Activated CD8-positive, alpha-beta memory T cell treated with anti-CD3 and anti-CD28 coated beads, Interleukin-2, amount 50 U/mL, for 24 hours (primary cell): ENCODE measurements around the gene PRSS22.

Experiments used
- DNase-seq: peaks from one replicate; pipeline ENCODE4 v3.0.0-alpha.2; 2020; ENCODE audit errors: extremely low read depth

Gene PRSS22

DNA sequence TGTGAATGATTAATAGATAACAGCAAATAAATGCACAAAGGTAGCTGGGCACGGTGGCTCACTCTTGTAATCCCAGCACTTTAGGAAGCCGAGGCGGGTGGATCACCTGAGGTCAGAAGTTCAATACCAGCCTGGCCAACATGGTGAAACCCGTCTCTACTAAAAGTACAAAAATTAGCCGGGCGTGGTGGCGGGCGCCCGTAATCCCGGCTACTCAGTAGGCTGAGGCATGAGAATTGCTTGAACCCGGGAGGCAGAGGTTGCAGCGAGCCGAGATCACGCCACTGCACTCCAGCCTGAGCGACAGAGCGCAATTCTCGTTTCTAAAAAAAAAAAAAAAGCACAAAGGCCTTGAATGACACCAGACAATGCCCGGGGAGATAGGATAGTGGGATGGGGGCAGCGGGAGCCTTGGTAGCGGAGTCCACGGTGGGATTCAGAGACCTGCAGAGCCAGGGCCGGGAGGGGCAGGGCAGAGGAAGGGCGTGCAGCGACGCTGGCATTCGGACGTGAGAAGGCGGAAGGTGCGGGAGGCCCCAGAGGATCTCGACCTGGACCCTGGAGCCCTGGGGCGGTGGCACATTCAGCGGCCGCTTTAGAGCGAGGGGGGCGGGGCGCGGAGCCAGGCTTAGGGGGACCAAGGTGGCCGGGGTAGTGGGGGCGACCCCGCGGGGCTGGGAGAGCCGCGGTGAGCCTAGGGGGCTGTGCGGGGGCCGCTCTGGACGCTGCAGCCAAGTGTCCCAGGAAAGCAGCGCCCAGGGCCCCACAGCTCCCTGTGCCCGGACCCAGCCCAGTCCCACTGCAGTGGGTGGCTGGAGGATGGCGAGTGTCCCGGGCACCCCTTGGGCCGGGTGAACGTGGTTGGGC lies 24.0 kb upstream of the PRSS22 start:
- DNase-seq = no peak

DNA sequence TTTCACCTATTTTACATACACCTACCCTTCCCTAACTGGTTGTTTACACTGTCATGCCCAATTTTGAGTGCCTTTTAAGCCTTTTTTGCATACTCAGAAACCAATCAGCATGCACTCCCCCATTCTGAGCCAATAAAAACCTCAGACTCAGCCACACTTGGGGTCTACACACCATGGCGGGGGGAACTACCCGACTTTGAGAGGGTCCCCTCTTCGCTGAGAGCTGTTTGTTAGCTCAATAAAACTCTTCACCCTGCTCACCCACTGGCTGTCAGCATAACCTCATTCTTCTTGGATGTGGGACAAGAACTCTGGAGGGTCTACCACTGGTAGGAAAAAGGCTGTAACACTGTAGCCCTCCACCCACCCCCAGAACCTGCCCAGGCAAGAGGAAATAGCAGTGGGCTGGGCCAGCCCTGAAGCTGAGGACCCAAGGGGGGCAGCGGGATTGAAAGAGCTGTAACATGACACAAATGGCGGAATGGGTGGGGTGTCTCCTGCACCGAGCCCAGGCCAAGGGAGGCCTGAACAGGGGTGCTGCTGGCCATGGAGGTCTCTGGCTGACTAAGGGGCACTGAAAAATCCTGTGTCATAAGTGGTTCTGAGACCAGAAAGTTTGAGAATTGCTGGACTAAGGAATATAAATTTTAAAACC lies 22.0 kb upstream of the PRSS22 start:
- no peak for DNase-seq

DNA sequence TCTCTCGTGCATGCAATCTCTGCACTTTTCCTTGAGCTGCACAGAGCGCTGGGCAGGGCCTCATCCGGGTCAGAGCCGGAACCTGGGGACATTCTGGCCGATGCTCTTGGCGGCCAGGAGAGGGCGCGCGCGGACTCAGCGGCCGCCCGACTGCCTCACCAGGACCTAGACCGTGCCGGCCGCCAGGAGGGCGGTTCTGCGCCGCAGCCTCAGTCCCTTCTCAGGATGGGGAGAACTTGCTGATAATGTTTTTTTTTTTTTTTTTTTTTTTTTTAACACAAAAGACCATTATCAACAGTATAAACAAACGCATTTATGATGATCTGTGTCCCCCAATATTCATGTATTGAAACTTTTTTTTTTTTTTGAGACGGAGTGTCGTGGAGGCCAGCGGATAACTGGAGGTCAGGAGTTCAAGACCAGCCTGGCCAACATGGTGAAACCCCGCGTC lies 17.0 kb upstream of the PRSS22 start:
- DNase-seq = no peak

DNA sequence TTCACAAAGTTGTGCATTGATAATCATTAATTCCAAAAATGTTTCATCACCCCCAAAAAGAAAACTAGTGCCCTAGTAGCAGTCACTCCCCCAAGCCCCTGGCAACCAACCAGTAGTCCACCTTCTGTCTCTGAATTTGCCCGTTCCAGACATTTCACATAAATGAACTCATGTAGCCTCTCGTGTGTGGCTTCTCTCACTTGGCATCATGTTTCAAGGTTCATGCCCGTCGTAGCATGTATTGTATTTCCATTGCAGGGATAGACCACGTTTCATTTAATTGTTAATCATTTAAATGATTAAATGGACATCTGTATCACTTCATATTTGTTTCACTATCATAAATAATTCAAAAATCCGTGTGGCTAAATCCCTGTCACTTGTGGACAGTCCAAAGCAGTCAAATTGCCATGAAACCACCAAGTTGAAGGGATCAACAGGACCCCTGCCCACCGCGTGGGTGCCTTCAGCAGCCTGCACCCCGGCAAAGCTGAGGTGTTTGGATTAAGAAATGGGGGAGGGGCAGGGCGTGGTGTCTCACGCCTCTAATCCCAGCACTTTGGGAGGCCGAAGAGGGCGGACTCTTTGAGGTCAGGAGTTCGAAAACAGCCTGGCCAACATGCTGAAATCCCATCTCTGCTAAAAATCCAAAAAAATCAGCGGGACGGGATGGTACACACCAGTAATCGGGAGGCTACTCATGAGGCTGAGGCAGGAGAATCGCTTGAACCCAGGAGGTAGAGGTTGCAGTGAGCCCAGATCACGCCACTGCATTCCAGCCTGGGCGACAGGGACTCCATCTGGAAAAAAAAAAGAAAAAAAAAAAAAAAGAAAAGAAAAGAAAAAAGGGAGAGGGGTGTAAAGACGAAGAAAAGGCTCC lies 16.3 kb upstream of the PRSS22 start:
- DNase-seq = no peak

DNA sequence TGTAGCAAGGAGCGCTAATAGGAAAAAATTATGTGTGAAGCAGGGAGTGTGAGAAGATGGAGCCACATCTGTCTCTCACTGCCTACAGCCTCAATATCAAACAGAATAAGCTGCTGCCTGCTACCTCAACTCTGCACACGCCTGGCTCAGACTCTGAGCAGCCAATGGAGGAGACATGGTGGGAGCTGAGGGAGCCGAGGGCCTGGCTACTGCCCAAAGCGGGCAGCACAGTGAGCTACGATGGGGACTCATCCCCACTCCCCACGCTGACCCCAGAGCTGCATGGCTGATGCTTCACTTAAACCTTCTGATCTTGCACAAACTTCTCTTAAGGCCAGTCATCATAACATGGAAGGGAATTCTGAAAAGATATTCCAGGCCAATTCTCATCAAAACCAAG lies 14.0 kb upstream of the PRSS22 start:
- DNase-seq = no peak

DNA sequence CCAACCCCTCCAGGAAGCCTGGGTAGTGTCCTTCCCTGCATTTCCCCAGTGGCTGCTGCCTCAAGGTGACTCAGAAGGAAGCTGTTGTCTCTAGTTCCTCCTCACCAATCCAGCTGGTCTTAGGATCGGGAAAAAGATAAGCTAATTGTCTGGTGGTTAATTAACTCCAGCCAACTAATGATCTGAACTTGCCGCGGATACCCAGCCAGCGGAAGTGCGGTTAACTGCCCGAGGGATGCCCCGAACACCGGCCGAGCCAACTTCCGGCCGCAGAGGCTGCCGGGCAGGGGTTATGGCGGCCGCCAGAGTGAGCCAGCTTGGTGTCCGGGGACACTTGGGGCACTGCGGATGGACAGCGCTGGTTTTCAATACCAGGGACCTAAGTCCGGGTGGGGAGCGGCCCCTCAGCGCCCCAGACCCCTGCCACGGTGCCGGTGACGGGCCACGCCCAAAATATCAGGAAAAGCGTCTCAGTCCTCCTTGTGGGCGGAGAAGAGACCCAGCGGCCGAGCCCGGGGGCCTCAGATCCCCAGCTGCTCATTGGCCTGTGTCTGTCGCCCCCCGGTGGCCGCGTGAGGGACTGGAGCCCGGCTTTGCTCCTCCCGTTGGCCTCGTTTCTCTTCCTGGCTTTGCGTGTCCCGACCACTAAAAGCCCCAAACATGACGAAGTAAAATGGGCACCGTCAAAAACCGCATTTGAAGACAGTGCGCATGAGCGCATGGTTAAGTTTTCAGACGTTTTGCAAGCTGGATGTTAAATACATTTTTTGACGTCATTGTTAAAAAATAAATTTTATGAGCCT lies 10.2 kb upstream of the PRSS22 start:
- peak; percentile 96 for DNase-seq

DNA sequence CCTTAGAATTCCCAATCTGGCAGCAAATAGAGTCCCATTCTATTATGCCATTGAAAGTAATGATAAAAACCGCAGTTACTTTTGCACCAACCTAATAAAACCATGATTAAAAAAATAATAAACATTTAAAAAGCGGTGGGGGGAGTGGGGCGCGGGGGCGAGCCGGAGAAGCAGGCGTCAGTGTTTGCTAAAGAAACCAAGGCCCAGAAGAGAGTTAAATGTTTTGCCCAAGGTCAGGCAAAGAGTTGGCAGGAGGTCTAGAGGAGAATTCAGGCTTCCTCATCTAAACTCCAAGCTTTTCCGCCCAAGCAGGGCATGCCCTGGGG lies 9.7 kb upstream of the PRSS22 start:
- DNase-seq = no peak

DNA sequence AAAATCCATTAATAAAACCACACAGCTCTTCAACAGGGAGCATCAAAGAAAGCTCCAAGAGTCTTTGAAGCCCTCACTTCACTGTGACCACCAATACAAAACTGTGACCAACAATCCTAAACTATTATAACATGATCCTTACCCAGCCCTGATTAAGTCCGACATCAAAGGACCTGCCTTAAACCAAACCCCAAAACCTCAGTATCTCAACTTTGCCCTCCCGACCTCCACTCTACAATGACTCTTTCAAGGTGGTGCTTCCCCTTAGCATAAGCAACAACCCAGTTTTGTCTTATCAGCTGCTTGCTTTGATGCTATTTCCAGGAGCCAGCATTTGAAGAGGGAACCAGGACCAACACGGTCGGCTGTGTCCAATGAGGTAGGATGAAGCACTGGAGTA lies 8.5 kb upstream of the PRSS22 start:
- no peak for DNase-seq

DNA sequence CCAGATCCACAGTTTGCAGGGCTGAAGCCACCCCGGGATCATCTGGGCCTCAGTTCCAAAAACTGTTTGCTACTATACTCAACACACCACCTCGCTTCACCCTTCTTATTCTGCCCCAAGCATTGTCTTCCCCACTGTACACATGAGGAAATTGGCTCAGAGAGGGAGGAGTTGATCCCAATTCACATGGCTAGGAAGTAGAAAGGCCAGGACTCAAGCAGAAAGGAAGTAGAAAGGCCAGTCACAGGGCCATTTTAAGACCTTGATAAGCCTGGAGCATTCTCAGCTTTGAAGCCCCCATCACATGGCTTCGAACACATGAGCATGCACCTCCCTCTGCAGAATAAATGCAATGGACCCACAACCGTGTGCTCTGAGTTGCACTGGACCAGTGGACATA lies 7.7 kb upstream of the PRSS22 start:
- no peak for DNase-seq

DNA sequence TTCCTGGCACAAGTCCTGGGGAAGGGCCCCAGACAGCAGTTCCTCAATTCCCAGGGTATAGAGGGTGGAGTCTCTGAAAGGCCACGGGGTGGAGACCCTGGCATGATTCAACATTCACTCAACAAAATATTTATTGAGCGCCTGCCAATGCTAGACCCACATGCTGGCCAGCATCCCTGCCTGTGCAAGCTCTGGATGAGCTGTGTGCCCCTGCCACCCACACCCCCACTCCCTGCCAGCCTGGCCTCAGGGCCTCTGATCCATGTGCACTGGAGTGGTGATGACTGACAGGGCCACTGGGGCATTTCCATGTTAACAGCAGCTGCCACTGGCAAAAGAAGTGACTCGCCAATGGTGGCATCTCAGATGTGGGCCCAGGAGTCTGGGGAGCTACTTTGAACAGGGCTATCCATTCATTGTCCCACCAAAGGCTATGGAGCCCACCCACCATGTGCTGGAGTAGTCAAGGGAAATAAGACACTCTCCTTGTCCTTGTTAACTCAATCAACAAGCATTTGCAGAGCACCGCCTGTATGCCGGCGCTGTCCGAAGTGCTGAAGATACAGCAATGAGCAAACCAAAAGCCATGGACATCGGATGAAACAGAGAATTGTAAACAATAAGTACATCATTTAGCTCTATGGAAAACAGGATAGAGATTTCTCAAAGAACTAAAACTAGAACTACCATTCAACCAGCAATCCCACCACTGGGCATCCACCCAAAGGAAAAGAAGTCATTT lies 3.0 kb upstream of the PRSS22 start:
- DNase-seq = no peak

DNA sequence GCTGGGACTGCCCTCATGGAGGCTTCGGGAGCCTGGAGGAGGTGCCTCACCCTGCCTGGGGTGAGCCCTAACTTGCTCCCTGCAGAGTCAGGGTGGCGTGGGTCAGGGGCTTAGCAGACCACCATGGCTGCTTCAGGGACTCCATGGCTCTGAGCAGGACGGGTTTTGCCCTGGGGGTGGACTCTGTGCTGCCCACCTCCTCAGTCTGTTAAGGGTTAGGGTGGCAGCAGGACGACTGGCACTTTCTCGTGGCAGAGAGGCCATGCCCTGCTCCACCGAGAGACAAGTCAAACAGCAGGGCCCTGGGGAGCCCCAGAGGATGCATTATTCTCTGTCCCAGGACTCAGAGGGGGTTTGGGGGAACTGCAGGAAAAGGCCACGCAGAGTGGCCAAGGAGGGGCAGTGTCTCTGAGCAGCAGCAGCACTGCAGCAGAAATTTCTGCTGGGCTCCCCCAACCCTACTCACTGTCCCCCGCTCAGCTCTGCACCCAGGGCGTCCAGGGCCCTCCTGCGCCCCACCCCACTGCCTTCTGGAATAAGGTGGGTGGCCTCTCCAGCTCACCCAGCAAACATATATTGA lies 1.8 kb upstream of the PRSS22 start:
- no peak for DNase-seq

DNA sequence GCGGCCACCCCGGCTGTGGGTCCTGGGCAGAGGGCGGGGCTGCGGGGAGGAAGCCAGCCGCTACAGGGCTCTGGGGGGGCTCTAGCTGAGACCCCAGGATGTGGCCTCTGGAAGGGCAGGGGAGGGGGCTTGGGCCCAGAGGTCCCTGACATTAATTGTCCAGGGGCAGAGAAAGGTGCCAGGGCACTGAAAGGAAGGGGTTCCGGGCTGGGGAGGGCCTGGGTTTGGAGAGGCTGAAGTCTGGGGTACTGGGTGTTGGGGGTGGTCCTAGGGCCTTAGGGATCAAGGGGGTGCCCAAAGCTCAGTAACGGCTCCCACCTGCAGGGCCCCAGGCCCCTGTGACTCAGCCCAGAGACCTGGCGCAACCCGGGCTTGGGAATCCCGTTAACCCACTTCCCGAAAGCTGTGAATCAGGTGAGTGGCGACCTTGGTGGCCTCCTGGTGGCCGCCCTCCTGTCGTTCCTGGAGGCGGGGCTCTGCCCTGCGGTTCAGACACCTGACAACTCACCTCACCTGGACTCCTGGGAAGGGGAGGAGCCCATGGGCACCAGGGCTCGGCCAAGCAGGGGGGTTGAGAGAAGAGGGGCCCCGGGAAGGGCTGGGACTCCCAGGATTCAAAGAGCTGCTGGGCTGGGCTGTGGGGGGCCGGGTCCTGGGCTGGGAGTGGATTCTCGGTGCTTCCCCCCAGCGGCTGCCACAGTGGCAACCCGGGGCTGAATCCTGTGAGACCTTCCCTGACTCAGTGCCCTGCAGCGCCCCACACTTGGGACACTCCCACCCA lies 465 bp upstream of the PRSS22 start:
- no peak for DNase-seq

DNA sequence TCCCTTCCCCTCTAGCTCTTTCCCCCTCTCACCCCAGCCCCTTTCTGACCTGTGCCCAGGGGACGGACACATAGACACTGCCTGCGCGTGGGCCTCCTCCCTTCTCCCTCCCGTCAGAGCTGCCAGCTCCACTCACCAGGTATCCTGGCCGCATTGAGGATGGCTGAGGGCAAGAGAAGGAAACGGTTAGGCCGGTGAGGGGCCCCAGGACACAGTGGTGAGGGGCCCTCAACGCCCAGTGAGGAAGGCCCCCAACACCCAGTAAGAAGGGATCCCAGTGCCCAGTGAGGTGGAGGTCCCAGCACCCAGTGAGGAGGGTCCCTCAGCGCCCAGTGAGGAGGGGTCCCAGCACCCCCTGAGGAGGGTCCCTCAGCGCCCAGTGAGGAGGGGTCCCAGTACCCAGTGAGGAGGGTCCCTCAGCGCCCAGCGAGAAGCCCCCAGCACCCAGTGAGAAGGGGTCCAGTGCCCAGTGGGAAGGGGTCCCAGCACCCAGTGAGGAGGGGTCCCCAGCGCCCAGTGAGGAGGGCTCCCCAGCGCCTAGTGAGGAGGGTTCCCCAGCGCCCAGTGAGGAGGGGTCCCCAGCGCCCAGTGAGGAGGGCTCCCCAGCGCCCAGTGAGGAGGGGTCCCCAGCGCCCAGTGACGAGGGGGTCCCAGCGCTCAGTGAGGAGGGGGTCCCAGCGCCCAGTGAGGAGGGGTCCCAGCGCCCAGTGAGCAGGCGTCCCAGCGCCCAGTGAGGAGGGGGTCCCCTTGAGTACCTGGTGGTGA lies 1.1 kb downstream of the PRSS22 start:
- DNase-seq = no peak

DNA sequence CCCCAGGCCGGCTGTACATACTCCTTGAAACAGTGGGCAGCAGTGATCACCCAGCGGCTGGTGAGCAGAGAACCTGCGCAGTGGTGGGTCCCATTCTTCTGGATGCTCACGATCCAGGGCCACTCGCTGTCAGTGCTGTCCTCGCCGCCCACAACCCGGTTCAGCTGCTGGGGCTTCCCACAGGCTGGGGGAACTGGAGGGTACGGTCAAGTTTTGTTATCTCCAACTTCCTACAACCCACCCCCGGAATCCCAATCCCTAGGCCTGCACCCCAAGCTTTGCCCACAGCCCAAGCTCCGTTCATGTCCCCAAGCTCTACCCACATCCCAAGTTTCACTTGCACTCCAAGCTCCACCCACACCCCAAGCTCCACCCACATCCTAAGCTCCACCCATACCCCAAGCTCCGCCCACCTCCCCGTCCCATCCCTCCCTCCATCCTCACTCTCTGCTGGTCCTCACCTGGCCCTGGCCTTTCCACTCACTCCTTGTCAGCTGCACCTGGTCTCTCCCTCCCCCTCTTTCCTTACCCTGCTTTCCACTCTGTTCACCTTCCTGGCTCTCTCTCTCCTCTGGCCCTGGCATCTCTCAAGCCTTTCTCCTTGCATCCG lies 1.8 kb downstream of the PRSS22 start:
- DNase-seq = no peak

DNA sequence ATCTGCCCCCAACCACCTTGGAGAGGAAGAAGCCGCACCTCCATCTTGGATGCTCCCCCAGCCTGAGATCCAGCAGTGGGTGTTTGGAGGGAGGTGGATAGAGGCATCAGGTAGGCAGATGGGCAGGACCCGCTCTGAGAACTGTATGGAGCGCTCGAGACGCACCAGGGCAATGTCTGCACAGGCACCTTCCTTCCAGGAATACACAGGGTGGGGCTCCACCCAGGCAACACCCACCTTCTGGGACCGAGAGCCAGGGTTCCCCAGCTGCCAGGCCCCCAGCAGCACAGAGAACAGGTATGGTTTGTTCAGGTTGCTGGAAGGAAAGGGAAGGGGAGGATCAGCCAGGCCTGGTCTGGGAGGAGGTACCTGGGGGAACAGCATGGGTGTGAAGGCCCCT lies 2.4 kb downstream of the PRSS22 start:
- no peak for DNase-seq

DNA sequence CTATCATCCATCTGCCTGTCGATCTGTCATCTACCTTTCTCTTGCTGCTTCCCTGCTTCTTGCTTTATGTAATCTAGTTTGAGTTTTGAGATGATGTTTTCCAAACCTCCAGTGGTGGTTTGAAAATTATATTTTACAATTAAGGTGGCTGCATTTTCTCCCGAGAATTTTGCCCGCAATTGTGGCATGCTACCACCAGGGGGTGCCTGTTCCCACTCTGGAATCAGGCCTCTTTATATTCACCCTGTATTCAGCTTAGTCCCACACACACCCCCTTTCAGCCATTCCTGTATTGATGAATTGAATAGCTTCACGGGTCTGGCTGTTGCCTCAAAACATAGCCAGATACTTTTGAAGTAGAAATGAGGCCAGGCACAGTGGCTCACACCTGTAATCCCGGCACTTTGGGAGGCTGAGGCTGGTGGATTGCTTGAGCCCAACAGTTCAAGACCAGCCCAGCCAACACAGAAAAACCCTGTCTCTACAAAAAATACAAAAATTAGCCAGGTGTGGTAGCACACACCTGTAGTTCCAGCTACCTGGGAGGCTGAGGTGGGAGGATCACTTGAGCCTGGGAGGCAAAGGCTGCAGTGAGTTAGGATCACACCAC lies 3.2 kb downstream of the PRSS22 start:
- DNase-seq = no peak

DNA sequence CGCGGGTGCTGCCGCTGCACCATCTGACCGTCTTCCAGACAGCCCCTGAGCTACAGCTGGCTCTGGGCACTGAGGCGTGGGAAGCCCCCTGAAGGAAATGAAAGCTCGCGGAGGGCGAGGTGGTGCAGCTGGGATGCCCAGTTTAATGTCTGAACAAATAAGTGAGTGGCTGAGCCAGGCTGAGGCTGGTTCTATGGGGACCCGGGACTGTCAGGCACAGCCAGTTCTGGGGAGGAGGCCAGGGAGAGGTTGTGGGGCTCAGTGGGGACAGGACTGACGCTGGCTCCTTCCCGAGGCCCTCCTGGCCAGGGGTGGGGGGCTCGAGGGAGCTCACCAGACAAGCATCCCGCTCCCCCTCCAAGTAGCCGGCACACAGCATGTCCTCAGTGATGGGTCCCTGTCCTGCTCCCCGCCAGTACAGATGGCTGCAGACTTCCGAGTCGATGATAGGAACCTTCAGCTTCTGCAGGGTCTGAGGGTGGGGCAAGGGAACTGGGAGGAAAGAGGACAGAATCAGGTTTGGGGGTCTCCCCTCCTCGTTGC lies 4.4 kb downstream of the PRSS22 start:
- no peak for DNase-seq
